Stimulated activated effector memory CD8-positive, alpha-beta T cell treated with anti-CD3 and anti-CD28 coated beads, Interleukin-12 subunit alpha, Interleukin-12 subunit beta, amount 100 ng/mL, for 72 hours (primary cell): Measurements from ENCODE around the gene FHAD1.

Source experiments
- ATAC-seq: fragments of 150-1000 bp; cut with Tn5 transposase; 2 replicates; pipeline ENCODE4 v1.10.0; 2021
- DNase-seq, 2 donors: peaks; one replicate each; pipeline ENCODE4 v3.0.0; 2021 to 2022; ENCODE audit warnings: low spot score in 2 of 2
- H3K27ac Mint-ChIP-seq: one replicate; pipeline ENCODE4 v1.8.0; 2022; ENCODE audit warnings: mild to moderate bottlenecking, mixed read lengths
- H3K36me3 Mint-ChIP-seq: one replicate; pipeline ENCODE4 v1.8.0; 2022; ENCODE audit warnings: mild to moderate bottlenecking, mixed read lengths
- H3K4me1 Mint-ChIP-seq: one replicate; pipeline ENCODE4 v1.8.0; 2022; ENCODE audit warnings: mixed read lengths
- H3K4me3 Mint-ChIP-seq: one replicate; pipeline ENCODE4 v1.8.0; 2022; ENCODE audit warnings: mild to moderate bottlenecking, mixed read lengths
- H3K9me3 Mint-ChIP-seq: one replicate; pipeline ENCODE4 v1.8.0; 2022; ENCODE audit warnings: mixed read lengths

The FHAD1 gene

GRCh38 chr1:15401391-15402055 lies 154.5 kb downstream of the FHAD1 start:
- no peak overlapping the region for H3K27ac Mint-ChIP-seq
- DNase-seq, result no peak
- H3K4me1 Mint-ChIP-seq, result peaks cover 14% of the 10 kb centered on the region
- H3K9me3 Mint-ChIP-seq, result no peaks in the 10 kb centered on the region
- H3K36me3 Mint-ChIP-seq, result peaks cover 6% of the 10 kb centered on the region
- no peak for ATAC-seq
- H3K4me3 Mint-ChIP-seq, result no peak overlapping the region

DNA sequence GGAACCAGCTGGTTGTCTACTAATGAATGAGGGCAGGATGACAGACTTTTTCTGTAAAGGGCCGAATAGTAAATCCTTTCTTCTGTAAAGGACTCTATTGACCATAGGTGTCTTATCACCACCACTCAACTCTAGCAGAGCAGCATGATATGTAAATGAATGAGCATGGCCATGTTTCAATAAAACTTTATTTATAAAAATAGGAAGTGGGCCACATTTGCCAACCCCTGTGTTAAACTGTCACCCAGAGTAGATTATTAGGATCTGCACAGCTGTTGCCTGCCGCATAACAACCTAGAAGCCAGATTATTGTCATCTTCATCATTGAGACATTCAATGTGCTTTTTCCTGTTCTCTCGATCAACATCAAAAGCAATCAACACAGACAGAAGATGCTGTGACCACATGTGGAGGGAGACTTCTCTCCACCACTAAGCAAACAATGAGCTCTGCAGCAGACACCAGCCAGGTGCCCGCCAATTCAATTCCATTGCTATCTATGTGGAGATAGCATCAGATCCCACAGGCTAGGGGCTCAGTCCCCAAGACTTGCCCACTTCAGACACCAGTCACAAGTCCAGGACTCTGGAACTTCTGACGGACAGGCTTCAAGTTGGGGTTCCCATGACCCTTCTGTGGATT lies 155.9 kb downstream of the FHAD1 start:
- peaks cover 6% of the 10 kb centered on the region for H3K36me3 Mint-ChIP-seq
- no peak for DNase-seq
- H3K4me1 Mint-ChIP-seq, result peaks cover 29% of the 10 kb centered on the region
- no peak for ATAC-seq
- H3K27ac Mint-ChIP-seq, result no peak overlapping the region
- no peaks in the 10 kb centered on the region for H3K9me3 Mint-ChIP-seq
- H3K4me3 Mint-ChIP-seq, result no peak overlapping the region

DNA sequence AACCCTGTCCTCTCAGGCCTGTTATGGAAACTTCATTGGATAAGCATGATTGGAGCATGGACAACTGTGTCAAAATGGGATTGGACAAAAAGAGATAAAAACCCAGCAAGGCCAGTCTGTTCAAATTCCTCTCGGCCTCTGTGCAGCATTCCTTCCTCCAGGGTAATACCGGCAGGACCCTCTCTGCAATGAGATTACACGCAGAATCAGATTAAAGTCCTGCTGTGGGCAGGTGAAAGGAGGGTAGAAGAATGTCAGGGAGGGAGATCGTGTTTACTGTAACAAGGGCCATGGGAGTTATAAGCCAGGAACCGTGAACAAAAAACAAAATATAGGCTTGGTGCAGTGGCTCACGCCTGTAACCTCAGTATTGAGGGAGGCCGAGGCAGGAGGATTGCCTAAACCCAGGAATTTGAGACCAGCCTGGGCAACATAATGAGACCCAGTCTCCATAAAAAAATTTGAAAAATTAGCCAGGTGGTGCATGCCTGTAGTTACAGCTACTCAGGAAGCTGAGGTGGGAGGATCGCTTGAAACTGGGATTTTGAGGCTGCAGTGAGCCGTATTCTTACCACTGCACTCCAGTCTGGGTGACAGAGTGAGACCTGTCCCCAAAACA lies 157.0 kb downstream of the FHAD1 start:
- H3K9me3 Mint-ChIP-seq, result no peaks in the 10 kb centered on the region
- ATAC-seq (no peak), DNase-seq (no peak)
- no peak overlapping the region for H3K4me3 Mint-ChIP-seq
- peaks cover 36% of the 10 kb centered on the region for H3K4me1 Mint-ChIP-seq
- H3K27ac Mint-ChIP-seq, result no peak overlapping the region
- peaks cover 6% of the 10 kb centered on the region for H3K36me3 Mint-ChIP-seq

DNA sequence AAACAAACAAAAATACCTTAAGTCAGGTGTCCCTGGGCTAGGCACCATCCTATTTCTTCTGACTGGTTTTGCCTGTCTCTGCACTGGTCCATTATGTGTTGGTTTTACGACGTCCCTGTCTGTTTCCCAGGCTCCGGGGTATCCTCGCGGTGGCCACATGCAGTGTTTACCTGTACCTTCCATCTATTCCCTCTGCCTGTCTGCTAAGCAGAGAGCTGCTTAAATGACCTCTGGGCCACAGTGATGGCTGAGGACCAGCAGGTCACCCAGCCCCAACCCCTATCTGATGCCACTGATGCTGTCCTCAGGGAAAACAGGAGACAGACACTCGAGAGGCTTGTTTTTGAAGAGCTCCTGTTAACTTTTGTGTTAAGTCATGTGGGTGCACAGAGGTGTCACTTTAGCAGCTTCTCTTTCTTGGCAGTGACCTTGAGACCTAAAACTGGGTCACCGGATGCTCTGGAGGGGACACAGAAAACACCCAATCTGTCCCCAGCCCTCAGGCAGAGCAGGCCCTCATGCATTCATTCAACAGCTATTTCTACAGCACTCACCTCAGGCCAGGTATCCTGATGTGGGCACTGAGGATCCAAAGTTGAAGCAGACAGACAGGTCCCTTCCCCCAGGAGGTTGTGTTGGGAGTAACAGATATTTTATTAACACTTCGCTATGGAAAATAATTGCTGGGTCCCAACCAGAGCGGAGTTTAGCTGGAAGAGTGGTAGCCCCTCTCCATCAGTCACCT lies 158.3 kb downstream of the FHAD1 start:
- Mint-ChIP-seq H3K27ac (peak overlapping the region; percentile 95), H3K9me3 (no peaks in the 10 kb centered on the region), H3K4me3 (peak overlapping the region; percentile 8), H3K36me3 (peaks cover 6% of the 10 kb centered on the region), H3K4me1 (peaks cover 41% of the 10 kb centered on the region)
- DNase-seq, result no peak
- no peak for ATAC-seq

DNA sequence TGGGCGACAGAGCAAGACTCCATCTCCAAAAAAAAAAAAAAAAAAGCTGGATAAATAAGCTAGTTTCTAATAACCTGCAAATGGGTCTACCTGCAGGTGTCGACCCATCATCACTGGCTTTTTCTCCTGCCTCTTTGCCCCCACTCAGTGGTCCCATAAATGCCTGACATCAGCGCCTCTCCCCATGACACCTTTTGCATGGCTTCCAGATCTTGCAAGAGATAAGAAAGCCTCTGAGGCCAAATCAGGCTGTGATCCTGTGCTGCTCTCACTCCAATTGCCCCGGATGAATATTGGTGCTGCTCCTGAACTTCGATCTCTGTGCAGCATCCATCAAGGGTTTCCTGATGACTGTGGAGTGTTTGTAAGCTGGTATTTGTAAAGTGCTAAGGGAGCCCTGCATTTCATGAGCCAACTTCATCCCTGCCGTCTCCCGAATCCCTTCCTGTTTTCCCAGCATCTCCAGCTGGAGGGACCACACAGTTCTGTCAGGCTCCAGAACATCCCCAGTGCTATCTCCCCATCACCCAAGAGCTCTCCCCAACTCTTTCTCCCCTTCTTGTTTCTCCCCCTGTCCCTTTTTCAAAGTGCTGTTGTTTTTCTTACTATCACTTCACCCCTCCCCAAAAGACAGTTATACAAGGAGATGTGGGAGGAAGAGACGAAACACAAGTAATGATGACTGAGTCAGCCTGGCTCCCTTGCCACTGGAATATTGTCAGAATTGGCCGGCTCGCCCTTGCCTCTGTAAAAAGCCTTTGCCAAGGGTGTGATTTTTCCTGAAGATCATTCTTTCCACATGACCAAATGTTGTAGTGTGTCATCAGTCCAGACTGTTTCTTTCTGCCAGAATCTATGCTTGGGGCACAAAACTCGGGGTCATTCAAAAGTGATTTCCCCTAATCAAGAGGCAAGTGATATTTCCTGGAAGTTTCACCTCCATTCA lies 159.9 kb downstream of the FHAD1 start:
- Mint-ChIP-seq H3K9me3 (no peaks in the 10 kb centered on the region), H3K4me1 (peaks cover 48% of the 10 kb centered on the region), H3K36me3 (peaks cover 15% of the 10 kb centered on the region), H3K4me3 (peak overlapping the region; percentile 96), H3K27ac (peak overlapping the region; percentile 48)
- ATAC-seq (no peak), DNase-seq (no peak)

DNA sequence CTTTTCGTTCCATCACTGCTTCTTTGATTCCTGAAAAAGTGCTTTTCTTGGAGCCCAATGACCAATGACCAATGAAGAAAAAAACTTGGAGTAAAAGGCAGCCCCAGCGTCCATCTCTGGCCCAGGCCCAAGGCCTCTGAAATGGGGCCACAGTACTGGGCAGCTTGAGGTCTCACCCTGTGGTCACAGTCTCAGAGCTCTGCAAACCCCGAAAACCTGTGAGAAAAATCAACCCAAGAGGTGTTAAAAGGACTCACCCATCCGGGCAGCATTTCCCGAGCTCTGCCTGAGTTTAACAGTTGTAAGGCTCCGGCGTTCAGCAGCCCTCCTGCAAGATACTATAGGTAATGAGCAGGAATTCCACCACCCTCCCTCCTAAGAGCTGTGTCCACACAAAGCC lies 160.6 kb downstream of the FHAD1 start:
- H3K27ac Mint-ChIP-seq, result peak overlapping the region; percentile 48

DNA sequence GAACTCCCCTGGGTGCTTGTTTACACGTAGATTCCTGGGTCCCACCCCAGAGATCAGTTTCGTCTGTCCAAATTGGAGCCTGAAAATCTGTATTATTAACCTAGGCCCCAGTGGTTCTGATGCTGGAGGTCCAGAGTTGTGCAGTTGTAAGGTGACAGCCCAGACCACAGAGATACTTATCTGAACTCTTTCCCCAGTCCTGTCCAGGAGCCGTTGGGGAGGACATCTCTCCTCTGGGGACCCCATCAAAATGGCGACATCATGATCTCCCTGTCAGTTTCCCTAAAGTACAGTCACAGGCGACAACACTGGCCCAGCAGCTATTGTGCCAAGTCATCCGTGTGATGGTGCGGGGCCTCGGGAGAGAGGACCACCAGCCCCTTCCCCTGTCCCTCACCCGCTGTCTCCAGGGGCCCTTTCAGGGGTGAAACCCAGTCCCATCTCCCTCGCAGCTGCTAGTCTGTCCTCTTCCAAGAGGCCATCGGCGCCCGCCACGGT lies 161.9 kb downstream of the FHAD1 start:
- H3K4me1 Mint-ChIP-seq, result peaks cover 69% of the 10 kb centered on the region
- no peak for ATAC-seq

More for the DNA sequence above, 160.6 kb downstream of the FHAD1 start:
- no peak for DNase-seq
- Mint-ChIP-seq H3K4me3 (peak overlapping the region; percentile 96), H3K4me1 (peaks cover 55% of the 10 kb centered on the region), H3K9me3 (no peaks in the 10 kb centered on the region), H3K36me3 (peaks cover 22% of the 10 kb centered on the region)
- no peak for ATAC-seq

DNA sequence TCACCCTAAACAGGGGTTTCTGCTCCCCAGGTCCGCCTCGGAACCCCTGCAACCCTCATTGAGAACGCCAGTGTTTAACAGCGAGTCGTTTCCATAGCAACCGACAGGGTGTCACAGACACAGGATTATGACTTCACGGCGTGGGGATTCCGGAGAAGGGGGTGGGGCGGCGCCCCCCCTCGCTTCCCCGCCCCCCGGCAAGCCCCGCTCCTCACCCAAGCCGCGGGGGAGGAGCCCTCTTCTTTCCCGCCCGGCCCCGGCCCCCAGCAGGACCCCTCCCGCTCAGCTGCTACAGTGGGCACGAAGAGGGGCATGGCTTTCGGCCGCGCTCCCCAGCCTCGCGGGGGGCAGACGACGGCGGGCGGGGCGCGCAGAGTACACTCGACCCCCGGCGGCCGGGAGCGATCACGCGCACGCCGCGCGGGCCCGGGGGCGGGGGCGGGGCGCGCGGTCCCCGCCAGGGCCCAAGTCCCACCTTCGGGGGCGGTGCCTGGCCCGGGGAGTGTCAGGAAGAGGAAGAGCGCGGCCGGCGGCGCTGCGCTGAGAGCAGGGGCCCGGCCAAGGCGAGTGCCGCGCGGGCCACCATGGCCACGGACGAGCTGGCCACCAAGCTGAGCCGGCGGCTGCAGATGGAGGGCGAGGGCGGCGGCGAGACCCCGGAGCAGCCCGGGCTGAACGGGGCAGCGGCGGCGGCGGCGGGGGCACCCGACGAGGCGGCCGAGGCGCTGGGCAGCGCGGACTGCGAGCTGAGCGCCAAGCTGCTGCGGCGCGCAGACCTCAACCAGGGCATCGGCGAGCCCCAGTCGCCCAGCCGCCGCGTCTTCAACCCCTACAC lies 162.6 kb downstream of the FHAD1 start, which contains the start of gene EFHD2:
Gene EFHD2 (plus strand): TSS at position 501 of the 835 bp plus-strand sequence. CDS start 84 bp downstream, at position 585.
- Mint-ChIP-seq H3K4me1 (peaks cover 76% of the 10 kb centered on the region), H3K36me3 (peaks cover 41% of the 10 kb centered on the region), H3K9me3 (no peaks in the 10 kb centered on the region), H3K27ac (peak within 1 kb of the TSS; percentile 94), H3K4me3 (peak within 1 kb of the TSS; percentile 96)
- DNase-seq (peak; percentile 71 to 89), ATAC-seq (peak; percentile 83)

More for the DNA sequence above, 161.9 kb downstream of the FHAD1 start:
- DNase-seq, result no peak
- peak overlapping the region; percentile 96 for H3K4me3 Mint-ChIP-seq
- H3K36me3 Mint-ChIP-seq, result peaks cover 35% of the 10 kb centered on the region
- H3K27ac Mint-ChIP-seq, result peak overlapping the region; percentile 94
- H3K9me3 Mint-ChIP-seq, result no peaks in the 10 kb centered on the region

DNA sequence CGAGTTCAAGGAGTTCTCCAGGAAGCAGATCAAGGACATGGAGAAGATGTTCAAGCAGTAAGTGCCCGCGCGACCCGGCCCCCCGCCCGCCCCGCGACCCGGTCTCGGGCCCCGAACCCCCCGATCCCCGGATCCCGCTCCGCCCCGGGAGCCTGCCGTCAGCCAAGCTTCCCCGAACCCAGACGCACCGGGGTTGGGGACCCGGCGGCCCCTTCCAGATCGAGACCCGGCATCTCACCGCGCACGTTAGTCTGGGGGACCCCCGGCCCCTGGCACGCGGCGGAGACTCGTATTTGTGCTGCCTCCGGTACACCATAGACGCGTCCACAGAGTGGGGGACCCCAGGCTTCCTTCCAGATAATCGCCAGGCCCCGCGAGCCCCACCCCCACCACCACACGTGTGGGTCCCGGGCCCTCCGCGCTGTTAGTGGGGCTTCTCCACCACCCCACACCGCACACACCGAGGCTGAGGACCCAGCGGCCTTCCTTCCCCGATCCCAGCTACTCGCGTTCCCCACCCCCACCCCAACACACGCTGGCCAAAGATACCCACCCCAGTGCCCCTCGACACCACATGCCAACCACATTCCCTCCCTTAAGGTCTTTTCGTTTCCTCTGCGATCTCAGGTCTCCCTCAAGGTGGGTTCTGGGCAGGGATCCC lies 163.3 kb downstream of the FHAD1 start:
- ATAC-seq (no peak), DNase-seq (peak in 1 of 2 donors; percentile 69)
- H3K27ac Mint-ChIP-seq, result peak overlapping the region; percentile 94
- H3K9me3 Mint-ChIP-seq, result no peaks in the 10 kb centered on the region
- H3K4me3 Mint-ChIP-seq, result peak overlapping the region; percentile 96
- H3K4me1 Mint-ChIP-seq, result peaks cover 77% of the 10 kb centered on the region
- peaks cover 44% of the 10 kb centered on the region for H3K36me3 Mint-ChIP-seq

DNA sequence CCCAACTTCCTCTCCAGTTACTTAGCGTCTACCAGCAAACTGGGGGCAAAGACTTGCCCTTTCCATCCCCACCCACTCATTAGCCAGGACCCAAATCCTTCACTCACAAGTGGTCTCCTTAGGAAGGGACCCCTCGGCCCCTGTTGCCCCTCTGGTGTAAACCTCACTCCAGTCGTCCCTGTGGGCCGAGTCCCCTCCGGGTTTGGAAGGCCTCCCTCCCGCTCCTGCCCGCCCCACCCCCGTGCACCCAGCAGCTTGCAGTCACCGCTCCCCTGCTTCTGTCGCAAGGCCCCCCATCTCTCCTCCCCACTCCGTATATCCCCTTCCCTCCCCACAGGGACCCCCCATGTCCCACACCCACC lies 163.8 kb downstream of the FHAD1 start:
- H3K4me3 Mint-ChIP-seq, result peak overlapping the region; percentile 96
- H3K27ac Mint-ChIP-seq, result peak overlapping the region; percentile 94
- H3K4me1 Mint-ChIP-seq, result peaks cover 78% of the 10 kb centered on the region
- H3K9me3 Mint-ChIP-seq, result no peaks in the 10 kb centered on the region
- ATAC-seq, result no peak
- peaks cover 48% of the 10 kb centered on the region for H3K36me3 Mint-ChIP-seq
- DNase-seq, result peak in 1 of 2 donors; percentile 67

DNA sequence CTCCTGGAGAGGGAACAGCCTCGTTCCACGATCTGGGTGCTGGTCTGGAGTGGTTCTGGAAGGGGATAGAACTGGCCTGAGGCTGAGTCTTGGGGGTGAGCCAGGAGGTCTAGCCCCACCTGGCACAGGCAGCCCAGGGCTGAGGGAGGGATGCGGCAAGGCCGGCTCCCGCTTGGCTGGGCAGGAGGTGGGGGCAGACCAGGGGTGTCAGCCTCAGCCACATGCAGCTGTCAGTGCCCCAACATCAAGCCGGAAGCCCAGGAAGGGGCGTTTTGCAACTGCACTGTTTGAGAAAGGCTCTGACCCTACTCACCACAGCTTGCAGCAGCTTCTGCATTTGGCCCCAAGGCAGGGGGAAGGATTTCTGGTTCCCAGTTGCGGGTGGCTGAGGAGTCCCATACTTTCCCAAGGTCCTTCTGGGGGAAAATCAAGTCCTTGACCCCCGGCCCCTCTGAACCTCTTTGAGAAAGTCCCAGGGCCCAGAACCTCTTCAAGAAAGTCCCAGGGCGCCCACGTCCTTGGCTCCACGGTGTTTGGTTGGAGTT lies 164.6 kb downstream of the FHAD1 start:
- DNase-seq, result peak in 1 of 2 donors; percentile 80
- peak overlapping the region; percentile 94 for H3K27ac Mint-ChIP-seq
- peaks cover 80% of the 10 kb centered on the region for H3K4me1 Mint-ChIP-seq
- H3K36me3 Mint-ChIP-seq, result peaks cover 56% of the 10 kb centered on the region
- H3K9me3 Mint-ChIP-seq, result no peaks in the 10 kb centered on the region
- ATAC-seq, result peak; percentile 65
- H3K4me3 Mint-ChIP-seq, result peak overlapping the region; percentile 96

DNA sequence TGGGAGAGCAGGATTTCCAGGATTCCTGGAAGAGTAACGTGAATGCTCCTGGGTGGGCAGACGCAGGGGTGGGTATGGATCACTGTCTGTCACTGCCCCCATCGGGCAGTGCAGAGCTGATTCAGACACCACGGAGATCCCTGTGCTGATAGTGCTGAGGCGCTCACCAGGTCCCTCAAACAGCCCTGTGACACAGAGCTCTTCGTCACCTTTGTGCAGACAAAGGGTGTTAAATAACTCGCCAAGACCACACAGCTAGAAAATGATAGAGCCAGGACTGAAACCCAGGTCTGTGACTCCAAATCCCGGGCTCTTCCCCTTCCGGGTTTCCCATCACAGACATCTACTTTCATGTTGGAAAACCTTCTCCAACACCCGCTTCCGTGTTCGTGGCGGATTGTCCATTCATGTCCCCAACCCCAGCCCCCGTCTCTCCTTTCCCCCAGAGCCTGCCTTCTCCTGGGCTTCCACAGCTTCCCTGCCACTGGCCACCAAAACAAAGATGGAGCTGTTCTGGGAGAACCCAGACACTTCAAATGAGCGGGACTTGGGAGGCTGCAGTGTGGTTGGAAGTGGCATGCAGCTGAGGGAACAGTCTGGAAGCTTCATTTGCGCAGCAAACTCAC lies 165.3 kb downstream of the FHAD1 start:
- DNase-seq (peak; percentile 47 to 73), ATAC-seq (peak; percentile 86)
- no peaks in the 10 kb centered on the region for H3K9me3 Mint-ChIP-seq

More for the DNA sequence above, 165.3 kb downstream of the FHAD1 start:
- peaks cover 80% of the 10 kb centered on the region for H3K4me1 Mint-ChIP-seq
- peak overlapping the region; percentile 94 for H3K27ac Mint-ChIP-seq
- peak overlapping the region; percentile 96 for H3K4me3 Mint-ChIP-seq
- peaks cover 59% of the 10 kb centered on the region for H3K36me3 Mint-ChIP-seq
